Muscle layer of colon (tissue), 2 donors: Measurements from ENCODE around the gene ZNF740.

Experiments
- H3K27ac ChIP-seq: one replicate; pipeline ENCODE4 v1.7.0; 2013; ENCODE audit warnings: low read depth, mild to moderate bottlenecking, low read length, moderate library complexity
- H3K27me3 ChIP-seq, 2 donors: one replicate each; pipeline ENCODE4 v1.7.0; 2013; ENCODE audit warnings: low read length in 2 of 2, mild to moderate bottlenecking in 2 of 2; ENCODE audit not compliant: insufficient read depth in 2 of 2, control insufficient read depth in 1 of 2
- H3K36me3 ChIP-seq: one replicate; pipeline ENCODE4 v1.7.0; 2013; ENCODE audit warnings: mild to moderate bottlenecking, low read length; ENCODE audit not compliant: insufficient read depth
- H3K4me1 ChIP-seq: one replicate; pipeline ENCODE4 v1.7.0; 2013; ENCODE audit warnings: mild to moderate bottlenecking, low read length; ENCODE audit not compliant: insufficient read depth
- H3K4me3 ChIP-seq, 2 donors: one replicate each; pipeline ENCODE4 v1.7.0; 2013; ENCODE audit warnings: low read length in 2 of 2, low read depth in 1 of 2, mild to moderate bottlenecking in 1 of 2, moderate library complexity in 1 of 2
- H3K9ac ChIP-seq: one replicate; pipeline ENCODE4 v1.7.0; 2013; ENCODE audit warnings: low read length
- H3K9me3 ChIP-seq: one replicate; pipeline ENCODE4 v1.7.0; 2013; ENCODE audit warnings: mild to moderate bottlenecking, low read length
- donor health status: abdominal sarcoma.
- donor health status: Adenocarcinoma of cecum.

Gene ZNF740

GRCh38 chr12:53224897-53225634 is 44.5 kb downstream of the ZNF740 start:
- H3K9me3 ChIP-seq = no peaks in the 10 kb centered on the region
- H3K27ac ChIP-seq = peak overlapping the region; percentile 100
- peaks cover 44% of the 10 kb centered on the region for H3K4me1 ChIP-seq
- no peaks in the 10 kb centered on the region for H3K27me3 ChIP-seq
- peaks cover 10% of the 10 kb centered on the region for H3K36me3 ChIP-seq
- peak overlapping the region; percentile 34 for H3K9ac ChIP-seq
- H3K4me3 ChIP-seq = no peak overlapping the region

- no peak overlapping the region for H3K4me3 ChIP-seq
- no peak overlapping the region for H3K9ac ChIP-seq
- peaks cover 50% of the 10 kb centered on the region for H3K4me1 ChIP-seq
- no peak overlapping the region for H3K27ac ChIP-seq
- H3K9me3 ChIP-seq = no peaks in the 10 kb centered on the region
- H3K36me3 ChIP-seq = peaks cover 10% of the 10 kb centered on the region
- no peaks in the 10 kb centered on the region for H3K27me3 ChIP-seq
Observed at GRCh38 chr12:53225635-53226424, 45.3 kb downstream of the ZNF740 start.

- Histone ChIP-seq H3K9ac (no peak overlapping the region), H3K9me3 (no peaks in the 10 kb centered on the region), H3K27ac (no peak overlapping the region), H3K4me3 (no peak overlapping the region), H3K36me3 (peaks cover 10% of the 10 kb centered on the region), H3K4me1 (peaks cover 59% of the 10 kb centered on the region), H3K27me3 (no peaks in the 10 kb centered on the region)
Observed at GRCh38 chr12:53226815-53227214, 46.3 kb downstream of the ZNF740 start.

- peaks cover 55% of the 10 kb centered on the region for H3K4me1 ChIP-seq
- no peak overlapping the region for H3K4me3 ChIP-seq
- H3K9me3 ChIP-seq = no peaks in the 10 kb centered on the region
- no peaks in the 10 kb centered on the region for H3K27me3 ChIP-seq
- no peak overlapping the region for H3K9ac ChIP-seq
- H3K27ac ChIP-seq = no peak overlapping the region
- H3K36me3 ChIP-seq = peaks cover 10% of the 10 kb centered on the region
Observed at GRCh38 chr12:53227341-53227740, 46.8 kb downstream of the ZNF740 start.

GRCh38 chr12:53227836-53228235 is 47.3 kb downstream of the ZNF740 start:
- Histone ChIP-seq H3K36me3 (peaks cover 10% of the 10 kb centered on the region), H3K9me3 (no peaks in the 10 kb centered on the region), H3K9ac (no peak overlapping the region), H3K4me3 (no peak overlapping the region), H3K4me1 (peaks cover 55% of the 10 kb centered on the region), H3K27ac (no peak overlapping the region), H3K27me3 (no peaks in the 10 kb centered on the region)

GRCh38 chr12:53229454-53229853 is 48.9 kb downstream of the ZNF740 start:
- Histone ChIP-seq H3K4me1 (peaks cover 55% of the 10 kb centered on the region), H3K9me3 (no peaks in the 10 kb centered on the region), H3K27ac (no peak overlapping the region), H3K27me3 (no peaks in the 10 kb centered on the region), H3K9ac (no peak overlapping the region), H3K36me3 (peaks cover 10% of the 10 kb centered on the region), H3K4me3 (no peak overlapping the region)

GRCh38 chr12:53230108-53230845 is 49.8 kb downstream of the ZNF740 start:
- H3K9me3 ChIP-seq = no peaks in the 10 kb centered on the region
- peaks cover 10% of the 10 kb centered on the region for H3K36me3 ChIP-seq
- H3K27me3 ChIP-seq = no peaks in the 10 kb centered on the region
- peak overlapping the region; percentile 93 for H3K27ac ChIP-seq
- no peak overlapping the region for H3K4me3 ChIP-seq
- H3K9ac ChIP-seq = no peak overlapping the region
- H3K4me1 ChIP-seq = peaks cover 53% of the 10 kb centered on the region

GRCh38 chr12:53231671-53231920 is 51.1 kb downstream of the ZNF740 start:
- Histone ChIP-seq H3K4me1 (peaks cover 44% of the 10 kb centered on the region), H3K9me3 (no peaks in the 10 kb centered on the region), H3K27ac (peak overlapping the region; percentile 93), H3K4me3 (peak overlapping the region; percentile 70 to 80), H3K9ac (peak overlapping the region; percentile 69), H3K27me3 (no peaks in the 10 kb centered on the region), H3K36me3 (peaks cover 10% of the 10 kb centered on the region)

GRCh38 chr12:53231921-53232645 is 51.6 kb downstream of the ZNF740 start, which contains the start of gene RARG:
TSS of gene RARG (minus strand) at chr12:53232209. CDS start at chr12:53227545, 4,664 bp downstream.
- peak within 1 kb of the TSS; percentile 93 for H3K27ac ChIP-seq
- H3K4me3 ChIP-seq = peak within 1 kb of the TSS; percentile 70 to 80
- H3K36me3 ChIP-seq = peaks cover 10% of the 10 kb centered on the region
- H3K9me3 ChIP-seq = no peaks in the 10 kb centered on the region
- no peaks in the 10 kb centered on the region for H3K27me3 ChIP-seq
- H3K9ac ChIP-seq = peak within 1 kb of the TSS; percentile 69
- H3K4me1 ChIP-seq = peaks cover 44% of the 10 kb centered on the region

- Histone ChIP-seq H3K4me3 (peak overlapping the region; percentile 55 to 60), H3K27ac (peak overlapping the region; percentile 84), H3K9me3 (no peaks in the 10 kb centered on the region), H3K4me1 (peaks cover 44% of the 10 kb centered on the region), H3K27me3 (no peaks in the 10 kb centered on the region), H3K9ac (peak overlapping the region; percentile 58), H3K36me3 (peaks cover 5% of the 10 kb centered on the region)
Observed at GRCh38 chr12:53232646-53233461, 52.3 kb downstream of the ZNF740 start.
